WTC11 (cell line): Measurements from ENCODE around the gene ALG2. TPM values are rescaled to one million over a fixed set of nuclear protein-coding genes. Genes with fewer than 3 reads are reported as not detected.

Source experiments
- ATAC-seq: fragments of 200-7000 bp; cut with Tn5 transposase; 2 replicates; pipeline ENCODE4 v1.10.0; 2021; ENCODE audit warnings: mild to moderate bottlenecking, moderate library complexity
- CTCF ChIA-PET: fragments of 300-600 bp; sonication (Branson Sonifier 250); formaldehyde crosslinking; loops from one replicate; lab custom pipeline; 2021; ENCODE audit warnings: antibody characterized with exemption; lab: Charles Lee
- POLR2A ChIA-PET: fragments of 350-600 bp; sonication (Branson Sonifier 250); formaldehyde crosslinking; loops from one replicate; lab custom pipeline; 2021; ENCODE audit warnings: antibody characterized with exemption; lab: Charles Lee
- DNase-seq: peaks from one replicate; pipeline ENCODE4 v3.0.0; 2021; ENCODE audit warnings: low spot score
- H3K27ac Mint-ChIP-seq: 2 replicates; pipeline ENCODE4 v1.8.0; 2021; ENCODE audit warnings: mixed read lengths
- H3K27me3 Mint-ChIP-seq: 2 replicates; pipeline ENCODE4 v1.8.0; 2021; ENCODE audit warnings: low read depth, mild to moderate bottlenecking, moderate library complexity, mixed read lengths
- H3K36me3 Mint-ChIP-seq: 2 replicates; pipeline ENCODE4 v1.8.0; 2021; ENCODE audit warnings: mixed read lengths
- H3K4me1 Mint-ChIP-seq: 2 replicates; pipeline ENCODE4 v1.8.0; 2022; ENCODE audit warnings: mixed read lengths
- H3K4me3 Mint-ChIP-seq: 2 replicates; pipeline ENCODE4 v1.8.0; 2021; ENCODE audit warnings: mild to moderate bottlenecking, moderate library complexity, mixed read lengths
- H3K9me3 Mint-ChIP-seq: 2 replicates; pipeline ENCODE4 v1.8.0; 2021; ENCODE audit warnings: mixed read lengths
- FOXJ3 ChIP-seq: sonication (generic); formaldehyde crosslinking; IDR thresholded peaks from 2 replicates; pipeline ENCODE4 v1.9.0; 2021; ENCODE audit warnings: missing genetic modification reagents, mild to moderate bottlenecking, borderline replicate concordance
- GRHL2 ChIP-seq: fragments of 250-450 bp; sonication (Bioruptor Pico); IDR thresholded peaks from 2 replicates; pipeline ENCODE4 v1.8.0; 2022; ENCODE audit warnings: mild to moderate bottlenecking, moderate library complexity; ENCODE audit not compliant: insufficient replicate concordance, severe bottlenecking
- GTF2I ChIP-seq: fragments of 250-450 bp; sonication (Bioruptor Pico); conservative IDR thresholded peaks from 2 replicates; pipeline ENCODE4 v1.4.0; 2021; ENCODE audit warnings: mild to moderate bottlenecking
- HMGA2 ChIP-seq: fragments of 250-450 bp; sonication (Bioruptor Pico); IDR thresholded peaks from 2 replicates; pipeline ENCODE4 v1.4.0; 2021; ENCODE audit warnings: mild to moderate bottlenecking, moderate library complexity
- HMGXB4 ChIP-seq: sonication (generic); formaldehyde crosslinking; IDR thresholded peaks from 2 replicates; pipeline ENCODE4 v1.8.1; 2023; ENCODE audit warnings: mild to moderate bottlenecking, moderate library complexity, missing genetic modification reagents
- JAZF1 ChIP-seq: fragments of 250-450 bp; sonication (Bioruptor Pico); IDR thresholded peaks from 2 replicates; pipeline ENCODE4 v1.9.0; 2021; ENCODE audit warnings: moderate library complexity, mild to moderate bottlenecking, inconsistent platforms
- KAT7 ChIP-seq: sonication (generic); formaldehyde crosslinking; IDR thresholded peaks from 2 replicates; pipeline ENCODE4 v1.8.1; 2023; ENCODE audit warnings: missing genetic modification reagents, mild to moderate bottlenecking, borderline replicate concordance
- MAX ChIP-seq: sonication (generic); formaldehyde crosslinking; IDR thresholded peaks from 2 replicates; pipeline ENCODE4 v1.8.0; 2022; ENCODE audit warnings: mild to moderate bottlenecking, missing genetic modification reagents
- STAT6 ChIP-seq: sonication (generic); formaldehyde crosslinking; conservative IDR thresholded peaks from 2 replicates; pipeline ENCODE4 v1.8.1; 2023; ENCODE audit warnings: mild to moderate bottlenecking, low read depth, missing genetic modification reagents, moderate library complexity
- TEAD4 ChIP-seq: sonication (generic); formaldehyde crosslinking; IDR thresholded peaks from 2 replicates; pipeline ENCODE4 v1.8.0; 2022; ENCODE audit warnings: mild to moderate bottlenecking, missing genetic modification reagents
- USF2 ChIP-seq: sonication (generic); formaldehyde crosslinking; IDR thresholded peaks from 2 replicates; pipeline ENCODE4 v1.8.1; 2023; ENCODE audit warnings: mild to moderate bottlenecking, missing genetic modification reagents, moderate library complexity
- ZNF281 ChIP-seq: sonication (generic); formaldehyde crosslinking; IDR thresholded peaks from 2 replicates; pipeline ENCODE4 v1.8.0; 2023; ENCODE audit warnings: mild to moderate bottlenecking, missing genetic modification reagents
- total RNA-seq: library from RNA; stranded (reverse); gene quantifications from 3 replicates; pipeline ENCODE4 v1.2.3, GENCODE V29; 2021

Gene ALG2
- total RNA-seq, 1 experiment from 2014 or later, result 25.2 TPM

GRCh38 chr9:99185934-99186333, 35.8 kb downstream of the ALG2 start:
- Mint-ChIP-seq H3K4me3 (no peak overlapping the region), H3K27me3 (peaks cover 2% of the 10 kb centered on the region; the same call in 1 of the 2 replicates), H3K36me3 (no peaks in the 10 kb centered on the region)
- no peak for ATAC-seq
- TF ChIP-seq FOXJ3 (CRISPR knock-in tag) (no peak), GTF2I (CRISPR knock-in tag) (no peak), GRHL2 (CRISPR knock-in tag) (no peak), HMGXB4 (CRISPR knock-in tag) (no peak), ZNF281 (CRISPR knock-in tag) (no peak), STAT6 (CRISPR knock-in tag) (no peak), KAT7 (CRISPR knock-in tag) (no peak), HMGA2 (CRISPR knock-in tag) (no peak), TEAD4 (no peak), JAZF1 (CRISPR knock-in tag) (no peak)
- TF ChIP-seq, all 79 proteins: peak for 0
- peaks cover 17% of the 10 kb centered on the region for H3K4me1 Mint-ChIP-seq
- no peak overlapping the region for H3K27ac Mint-ChIP-seq
- DNase-seq, result no peak
- ChIA-PET POLR2A (interaction anchor here (2.5 kb wide), 1 partner anchor 36 kb away, joined by 11 read pairs; the partner anchor contains the start of genes ALG2 and SEC61B), CTCF (interaction anchor here (0.7 to 2.9 kb wide), 4 partner anchors 11 to 784 kb away, joined by 3 to 33 read pairs (median 8); partner anchors contain the start of genes ALG2 and SEC61B)
- no peaks in the 10 kb centered on the region for H3K9me3 Mint-ChIP-seq

GRCh38 chr9:99185348-99185632, 36.5 kb downstream of the ALG2 start:
- POLR2A ChIA-PET, result interaction anchor here (2.5 kb wide), 1 partner anchor 37 kb away, joined by 11 read pairs; the partner anchor contains the start of genes ALG2 and SEC61B
- no peak for ATAC-seq
- CTCF ChIA-PET, result interaction anchor here (0.6 to 2.9 kb wide), 30 partner anchors 9 to 1031 kb away, joined by 3 to 33 read pairs (median 5); partner anchors contain the start of genes ALG2 and SEC61B

More at GRCh38 chr9:99185348-99185632, 36.5 kb downstream of the ALG2 start:
- DNase-seq, result no peak
- peaks cover 17% of the 10 kb centered on the region for H3K4me1 Mint-ChIP-seq
- TF ChIP-seq MAX (CRISPR knock-in tag), result no peak
- no peak for TF ChIP-seq USF2
- no peaks in the 10 kb centered on the region; the same call in 1 of the 2 replicates for H3K27me3 Mint-ChIP-seq
- H3K36me3 Mint-ChIP-seq, result no peaks in the 10 kb centered on the region
- no peak overlapping the region for H3K27ac Mint-ChIP-seq
- no peaks in the 10 kb centered on the region for H3K9me3 Mint-ChIP-seq
- no peak overlapping the region for H3K4me3 Mint-ChIP-seq
